K562 (cell line): ENCODE results near the gene KCP. TPM values are rescaled to one million over a fixed set of nuclear protein-coding genes. Genes with fewer than 3 reads are reported as not detected.
A peak's percentile ranks its signal among the peaks of the same experiment; 100 is the strongest.

Source experiments
- BACH1 ChIP-seq: fragments of 200-800 bp; sonication (Bioruptor generic); IDR thresholded peaks from 2 replicates; pipeline ENCODE4 v1.6.1; 2016; ENCODE audit warnings: missing genetic modification characterization, missing compliant biosample characterization
- BRD4 ChIP-seq: fragments of 200-600 bp; sonication (generic); IDR thresholded peaks from 2 replicates; pipeline ENCODE4 v1.6.1; 2017; ENCODE audit warnings: inconsistent platforms
- CHD4 ChIP-seq: fragments of 200-600 bp; sonication (generic); IDR thresholded peaks from 3 replicates; pipeline ENCODE4 v1.6.1; 2012; ENCODE audit warnings: low read depth, mild to moderate bottlenecking, mixed read lengths, low read length, inconsistent platforms; ENCODE audit not compliant: insufficient read depth, insufficient replicate concordance, poor library complexity, severe bottlenecking
- CXXC5 ChIP-seq: fragments of 250-450 bp; sonication (Bioruptor Pico); IDR thresholded peaks from 2 replicates; pipeline ENCODE4 v1.8.0; 2022; ENCODE audit warnings: inconsistent platforms, mild to moderate bottlenecking, moderate library complexity
- GTF3C2 ChIP-seq: IDR thresholded peaks from 3 replicates; pipeline ENCODE4 v1.6.1; 2011; ENCODE audit warnings: borderline replicate concordance, mild to moderate bottlenecking, moderate library complexity; ENCODE audit not compliant: insufficient read length; ENCODE audit errors: extremely low read depth
- HMGN3 ChIP-seq: IDR thresholded peaks from 2 replicates; pipeline ENCODE4 v1.6.1; 2011; ENCODE audit warnings: borderline replicate concordance, low read depth, mild to moderate bottlenecking, mixed read lengths, low read length; ENCODE audit not compliant: insufficient read length; ENCODE audit errors: extremely low read depth
- IFI16 ChIP-seq: fragments of 250-450 bp; sonication (Bioruptor Pico); IDR thresholded peaks from 2 replicates; pipeline ENCODE4 v2.1.2; 2022; ENCODE audit warnings: mild to moderate bottlenecking, inconsistent platforms
- JUNB ChIP-seq: fragments of 450-650 bp; formaldehyde crosslinking; conservative IDR thresholded peaks from 2 replicates; pipeline ENCODE4 v1.4.0; 2020; ENCODE audit warnings: mild to moderate bottlenecking
- NFIX ChIP-seq: fragments of 250-450 bp; sonication (Bioruptor Pico); IDR thresholded peaks from 2 replicates; pipeline ENCODE4 v1.4.0; 2020; ENCODE audit warnings: low read depth, mild to moderate bottlenecking, moderate library complexity
- SIX5 ChIP-seq, 2 experiments: IDR thresholded peaks; 2 replicates each; pipeline ENCODE4 v1.6.1; 2011; ENCODE audit warnings: low read length in 2 of 2, borderline replicate concordance in 1 of 2, low read depth in 1 of 2, mild to moderate bottlenecking in 1 of 2, moderate library complexity in 1 of 2; ENCODE audit not compliant: insufficient read depth in 1 of 2
- SRSF1 ChIP-seq: fragments of 200-400 bp; formaldehyde crosslinking; IDR thresholded peaks from 2 replicates; pipeline ENCODE4 v1.6.1; 2017; ENCODE audit warnings: mild to moderate bottlenecking, low read depth, low read length, moderate library complexity
- TARDBP ChIP-seq: fragments of 450-650 bp; IDR thresholded peaks from 2 replicates; pipeline ENCODE4 v1.6.1; 2016
- TOE1 ChIP-seq, 2 experiments: fragments of 450-650 bp in 1 of 2; sonication (generic) in 1 of 2; formaldehyde crosslinking in 1 of 2; IDR thresholded peaks; 2 replicates each; pipeline versions ENCODE4 v1.7.1 to v1.8.0; 2016 to 2022; ENCODE audit warnings: borderline replicate concordance in 2 of 2, mild to moderate bottlenecking in 2 of 2, antibody characterized with exemption in 1 of 2, inconsistent platforms in 1 of 2, low read depth in 1 of 2, missing genetic modification reagents in 1 of 2, moderate library complexity in 1 of 2
- USF2 ChIP-seq: sonication (generic); formaldehyde crosslinking; IDR thresholded peaks from 2 replicates; pipeline ENCODE4 v1.5.0; 2020; ENCODE audit warnings: missing genetic modification reagents
- XRCC3 ChIP-seq: fragments of 450-650 bp; IDR thresholded peaks from 2 replicates; pipeline ENCODE4 v1.6.1; 2017; ENCODE audit warnings: mild to moderate bottlenecking, moderate library complexity
- XRCC4 ChIP-seq: IDR thresholded peaks from one replicate; pipeline ENCODE4 v1.6.1; 2011; ENCODE audit not compliant: insufficient read depth, insufficient read length; ENCODE audit errors: extremely low read depth
- ZBTB12 ChIP-seq: fragments of 250-450 bp; sonication (Bioruptor Pico); IDR thresholded peaks from 2 replicates; pipeline ENCODE4 v1.4.0; 2020
- ZBTB8A ChIP-seq: fragments of 450-650 bp; IDR thresholded peaks from 2 replicates; pipeline ENCODE4 v1.6.1; 2018; ENCODE audit warnings: mild to moderate bottlenecking, moderate library complexity; ENCODE audit not compliant: partially characterized antibody
- ZNF165 ChIP-seq: fragments of 250-450 bp; sonication (Bioruptor Pico); IDR thresholded peaks from 2 replicates; pipeline ENCODE4 v1.4.0; 2020; ENCODE audit warnings: borderline replicate concordance
- ZNF282 ChIP-seq: sonication (generic); formaldehyde crosslinking; IDR thresholded peaks from 2 replicates; pipeline ENCODE4 v1.8.1; 2023; ENCODE audit warnings: missing genetic modification reagents
- ZNF717 ChIP-seq: fragments of 250-450 bp; sonication (Bioruptor Pico); IDR thresholded peaks from 2 replicates; pipeline ENCODE4 v1.5.0; 2021
- ZNF778 ChIP-seq: fragments of 450-650 bp; formaldehyde crosslinking; IDR thresholded peaks from 2 replicates; pipeline ENCODE4 v1.4.0; 2020; ENCODE audit warnings: mild to moderate bottlenecking, moderate library complexity
- polyA plus RNA-seq, 8 experiments: library from polyadenylated mRNA; depleted of rRNA in 4 of 8; stranded (reverse) in 5 of 8; unstranded in 3 of 8; fragments of >200 nt; fragmentation: Nextera tagmentation in 2 of 8; fragmentation: Illumina TruSeq in 1 of 8; extraction: Ambion mirVana in 2 of 8; extraction: Trizol in 1 of 8; gene quantifications; 2 replicates each; pipeline versions ENCODE4 v1.2.1 to v1.2.3, GENCODE V29; 2011 to 2014; ENCODE audit warnings: inconsistent platforms in 1 of 8, missing spikeins in 1 of 8
- total RNA-seq, 7 experiments: library from RNA; depleted of rRNA in 6 of 7; stranded (reverse); fragments of >200 nt in 6 of 7; fragmentation: Illumina TruSeq in 2 of 7; extraction: Trizol in 2 of 7; gene quantifications; 2 replicates each; pipeline versions ENCODE4 v1.2.1 to v1.2.3, GENCODE V29; 2011 to 2021; ENCODE audit warnings: low replicate concordance in 1 of 7

KCP gene
- total and polyA plus RNA-seq, 9 of the 15 experiments (the other 6 are each of a cell fraction or from before 2014, with no cell fraction given) = 0.06 to 0.17 (median 0.12) TPM; not detected in 3

- TF ChIP-seq TARDBP = peak; percentile 81; the same call in 1 of the 2 replicates
- TF ChIP-seq ZBTB12 (CRISPR knock-in tag) = 0 out of 2 replicates have a peak, but pooled peaks have one; percentile 28
- 0 out of 2 replicates have a peak, but pooled peaks have one; percentile 51 for TF ChIP-seq BRD4
- peak; percentile 99 for TF ChIP-seq CXXC5 (CRISPR knock-in tag)
- peak; percentile 84; the same call in 1 of the 2 replicates for TF ChIP-seq TOE1 (IDR thresholded peaks at IDR 0.05; ENCODE audit: borderline replicate concordance)
- TF ChIP-seq TOE1 (CRISPR knock-in tag; IDR thresholded peaks at IDR 0.05; ENCODE audit: borderline replicate concordance, low read depth) = no peak
- TF ChIP-seq HMGN3 = no peak
- TF ChIP-seq GTF3C2 = no peak
- peak; percentile 73 to 74; a peak in 3 of 4 replicates for TF ChIP-seq SIX5 (IDR thresholded peaks at IDR 0.05; ENCODE audit: borderline replicate concordance in 1 of 2, insufficient read depth in 1 of 2, low read depth in 1 of 2, low read length in 2 of 2)
- no peak for TF ChIP-seq XRCC4
- no peak for TF ChIP-seq IFI16 (CRISPR knock-in tag)
- TF ChIP-seq NFIX = no peak
- no peak for TF ChIP-seq CHD4
- TF ChIP-seq ZNF282 (CRISPR knock-in tag) = 0 out of 2 replicates have a peak, but pooled peaks have one; percentile 47
- no peak for TF ChIP-seq ZNF165 (CRISPR knock-in tag)
- no peak for TF ChIP-seq ZBTB8A
- TF ChIP-seq ZNF717 (CRISPR knock-in tag) = no peak
- no peak; the same call in 1 of the 2 replicates for TF ChIP-seq USF2 (CRISPR knock-in tag)
- no peak for TF ChIP-seq SRSF1
- TF ChIP-seq BACH1 (tag) = no peak
- TF ChIP-seq ZNF778 = no peak
- TF ChIP-seq JUNB (CRISPR knock-in tag) = no peak
- TF ChIP-seq XRCC3 = no peak
Measured at GRCh38 chr7:128862571-128863432, 47.7 kb downstream of the KCP start, which contains the start of gene ATP6V1F (continued).
